VCaP (cell line): ENCODE measurements around the gene ARF5.
A peak's percentile ranks its signal among the peaks of the same experiment; 100 is the strongest.
"Not testable (repeated sequence)": the region's sequence is repeated elsewhere in the genome, so short reads cannot be mapped to it uniquely, and the experiment has no call there.

Experiments
- H3K27ac ChIP-seq: fragments of 450-650 bp; 2 replicates; pipeline ENCODE4 v1.5.1; 2017
- TF ChIP-seq, protein P1 (sequence below): fragments of 450-650 bp; conservative IDR thresholded peaks from 2 replicates; pipeline ENCODE4 v1.5.1; 2017; ENCODE audit warnings: mild to moderate bottlenecking, moderate library complexity

The ARF5 gene

DNA sequence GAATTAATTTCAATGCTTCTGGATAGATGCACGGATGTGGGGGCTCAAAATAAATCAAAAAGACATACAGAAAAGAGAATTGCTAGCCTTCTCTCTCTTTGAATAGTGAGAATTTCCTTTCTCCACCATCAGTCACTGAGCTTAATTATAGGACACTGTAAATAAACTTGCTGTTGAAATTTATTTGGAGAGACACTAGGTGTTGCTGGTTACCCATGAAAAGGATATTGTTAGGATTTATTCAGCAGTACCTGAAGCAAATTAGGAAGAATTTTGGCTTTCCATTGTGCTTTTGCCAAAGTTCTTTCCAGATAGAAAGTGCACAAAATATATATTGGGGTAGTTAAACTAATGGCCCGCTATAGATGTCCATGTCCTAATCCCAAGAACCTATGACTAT is 30.4 kb upstream of the ARF5 start:
- TF ChIP-seq, protein P1, sequence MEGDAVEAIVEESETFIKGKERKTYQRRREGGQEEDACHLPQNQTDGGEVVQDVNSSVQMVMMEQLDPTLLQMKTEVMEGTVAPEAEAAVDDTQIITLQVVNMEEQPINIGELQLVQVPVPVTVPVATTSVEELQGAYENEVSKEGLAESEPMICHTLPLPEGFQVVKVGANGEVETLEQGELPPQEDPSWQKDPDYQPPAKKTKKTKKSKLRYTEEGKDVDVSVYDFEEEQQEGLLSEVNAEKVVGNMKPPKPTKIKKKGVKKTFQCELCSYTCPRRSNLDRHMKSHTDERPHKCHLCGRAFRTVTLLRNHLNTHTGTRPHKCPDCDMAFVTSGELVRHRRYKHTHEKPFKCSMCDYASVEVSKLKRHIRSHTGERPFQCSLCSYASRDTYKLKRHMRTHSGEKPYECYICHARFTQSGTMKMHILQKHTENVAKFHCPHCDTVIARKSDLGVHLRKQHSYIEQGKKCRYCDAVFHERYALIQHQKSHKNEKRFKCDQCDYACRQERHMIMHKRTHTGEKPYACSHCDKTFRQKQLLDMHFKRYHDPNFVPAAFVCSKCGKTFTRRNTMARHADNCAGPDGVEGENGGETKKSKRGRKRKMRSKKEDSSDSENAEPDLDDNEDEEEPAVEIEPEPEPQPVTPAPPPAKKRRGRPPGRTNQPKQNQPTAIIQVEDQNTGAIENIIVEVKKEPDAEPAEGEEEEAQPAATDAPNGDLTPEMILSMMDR = peak; percentile 60
- H3K27ac ChIP-seq = no peak overlapping the region

DNA sequence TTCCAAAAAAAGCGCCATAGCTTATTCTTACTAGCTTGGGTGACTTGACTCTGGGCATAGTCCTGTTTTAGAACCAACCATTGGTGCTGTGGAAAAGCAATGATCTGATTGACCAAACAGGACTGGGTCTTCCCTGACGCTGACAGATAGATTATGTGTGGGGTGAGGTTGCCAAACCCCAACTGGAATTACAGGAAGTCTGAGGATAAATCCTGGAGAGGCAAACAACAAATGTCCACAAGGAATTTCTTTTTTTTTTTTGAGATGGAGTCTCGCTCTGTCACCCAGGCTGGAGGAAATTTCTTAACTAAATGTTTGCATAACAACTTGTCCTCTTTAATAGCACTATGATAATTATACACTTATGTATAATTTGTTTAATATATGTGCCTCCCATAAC is 22.0 kb upstream of the ARF5 start:
- TF ChIP-seq, protein P1 = no peak
- peak overlapping the region; percentile 36; the same call in 1 of the 2 replicates for H3K27ac ChIP-seq

DNA sequence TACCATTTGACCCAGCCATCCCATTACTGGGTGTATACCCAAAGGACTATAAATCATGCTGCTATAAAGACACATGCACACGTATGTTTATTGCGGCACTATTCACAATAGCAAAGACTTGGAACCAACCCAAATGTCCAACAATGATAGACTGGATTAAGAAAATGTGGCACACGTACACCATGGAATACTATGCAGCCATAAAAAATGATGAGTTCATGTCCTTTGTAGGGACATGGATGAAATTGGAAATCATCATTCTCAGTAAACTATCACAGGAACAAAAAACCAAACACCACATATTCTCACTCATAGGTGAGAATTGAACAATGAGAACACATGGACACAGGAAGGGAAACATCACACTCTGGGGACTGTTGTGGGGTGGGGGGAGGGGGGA is 20.2 kb upstream of the ARF5 start:
- not testable (repeated sequence) for H3K27ac ChIP-seq

DNA sequence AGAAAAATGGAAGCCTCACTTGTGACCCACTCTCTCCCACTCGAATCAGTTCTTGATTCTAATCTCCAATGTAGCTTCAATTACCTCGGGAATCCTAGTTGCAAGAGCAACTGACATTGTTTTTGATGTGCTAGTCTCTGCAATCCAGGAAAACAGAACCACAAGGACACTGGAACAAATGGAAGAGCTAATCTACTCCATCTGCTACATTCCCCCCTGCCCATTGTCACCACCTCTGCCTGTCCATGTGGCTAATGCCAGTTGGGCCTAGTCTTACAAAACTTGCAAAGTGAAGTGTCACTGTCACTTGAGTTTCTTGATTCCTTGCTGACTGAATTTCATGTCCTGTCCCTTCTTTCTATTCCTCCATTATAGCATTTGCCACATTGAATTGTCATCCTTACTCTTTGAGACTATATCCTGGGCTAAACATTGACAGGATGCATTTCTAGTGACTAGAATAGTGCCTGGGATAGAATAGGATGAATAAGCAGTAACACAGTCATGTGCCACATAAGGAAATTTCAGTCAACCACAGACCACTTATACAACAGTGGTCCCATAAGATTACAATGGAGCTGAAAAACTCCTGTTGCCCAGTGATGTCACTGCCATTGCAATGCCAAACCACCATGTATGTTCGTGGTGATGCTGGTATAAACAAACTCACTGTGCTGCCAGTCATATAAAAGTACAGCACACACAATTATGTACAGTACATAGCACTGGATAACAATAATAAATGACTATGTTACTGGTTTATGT is 16.3 kb upstream of the ARF5 start:
- TF ChIP-seq, protein P1 = no peak
- no peak overlapping the region for H3K27ac ChIP-seq

DNA sequence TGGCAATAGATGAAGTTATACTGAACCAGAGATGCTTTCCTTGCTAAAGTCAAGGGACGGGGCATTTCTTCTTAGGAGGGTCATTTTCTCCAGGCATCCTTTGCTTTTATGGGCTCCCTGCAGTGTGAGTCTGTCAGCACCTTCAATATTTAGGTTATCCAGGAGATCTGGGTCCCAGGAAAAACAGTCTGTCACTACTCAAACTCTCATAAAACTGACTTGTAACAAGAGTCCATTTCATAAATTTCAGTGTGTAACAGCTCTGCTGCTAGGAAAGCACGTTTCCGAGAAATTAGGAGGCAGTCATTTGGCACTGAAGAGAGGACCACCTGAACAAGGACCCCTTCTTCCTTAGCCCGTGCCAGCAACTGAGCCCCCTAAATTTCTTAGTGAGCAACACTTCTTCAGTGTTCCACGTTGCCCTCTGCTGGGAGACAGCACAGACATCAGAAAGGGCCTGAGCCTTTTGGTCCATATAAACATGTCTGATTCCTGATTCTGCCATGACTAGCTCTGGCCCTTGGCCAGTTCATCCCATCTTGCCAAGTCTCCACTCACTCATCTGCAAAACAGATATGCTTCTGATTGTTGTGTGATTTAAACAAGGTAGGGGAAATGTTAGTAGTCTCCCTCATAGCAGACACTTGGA is 10.1 kb upstream of the ARF5 start:
- TF ChIP-seq, protein P1 = peak; percentile 60
- H3K27ac ChIP-seq = peak overlapping the region; percentile 24; the same call in 1 of the 2 replicates

DNA sequence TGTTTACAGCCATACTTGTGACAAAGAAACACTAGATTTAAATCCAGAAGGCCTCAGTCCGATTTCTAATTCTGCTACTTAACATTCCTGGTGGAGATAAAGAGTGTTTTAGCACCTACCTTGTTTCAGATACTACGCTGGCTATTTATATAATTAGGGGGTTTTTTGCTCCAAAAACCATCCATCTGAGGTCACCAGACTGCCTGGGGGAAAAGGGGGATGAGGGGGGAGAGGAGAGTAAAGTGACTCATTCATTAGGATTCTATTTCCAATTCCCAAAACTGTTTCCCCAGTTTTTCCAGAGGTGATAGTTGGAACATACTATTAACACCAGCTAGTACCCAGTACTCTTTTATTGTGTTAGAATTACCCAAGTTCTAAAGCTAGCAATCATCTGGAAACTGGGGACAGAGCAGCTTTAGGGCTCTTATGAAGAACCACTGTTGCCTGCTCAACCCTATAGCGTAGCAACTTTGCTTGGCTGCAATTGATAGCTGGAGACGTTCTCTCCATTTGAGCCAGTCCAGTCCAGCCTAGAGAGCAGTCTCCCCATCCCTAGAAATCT is 9.4 kb upstream of the ARF5 start:
- TF ChIP-seq, protein P1 = no peak

DNA sequence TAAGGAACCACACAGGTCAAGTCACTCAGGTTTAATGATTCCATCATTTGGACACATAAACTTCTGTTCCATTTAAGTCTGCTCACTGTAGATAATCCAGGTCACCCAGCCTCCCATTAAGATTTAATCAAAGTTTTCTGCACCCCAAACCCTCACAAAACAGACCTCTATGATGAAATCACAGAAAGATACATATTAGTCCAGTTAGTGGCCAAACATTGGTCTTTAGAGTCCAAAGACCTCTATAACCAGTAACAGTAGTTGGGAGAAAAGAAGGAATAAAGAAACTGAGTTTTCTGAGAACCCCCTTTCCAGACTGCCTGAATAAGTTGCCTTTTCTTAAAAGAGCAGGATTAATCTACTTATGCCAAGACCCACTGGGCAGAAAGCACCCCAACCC is 7.6 kb upstream of the ARF5 start:
- H3K27ac ChIP-seq = no peak overlapping the region
- TF ChIP-seq, protein P1 = no peak

More for the DNA sequence above, 9.4 kb upstream of the ARF5 start:
- peak overlapping the region; percentile 24; the same call in 1 of the 2 replicates for H3K27ac ChIP-seq
